GM12878 (cell line): ENCODE results near the gene TMEM198. TPM values are rescaled to one million over a fixed set of nuclear protein-coding genes. Genes with fewer than 3 reads are reported as not detected.

Source experiments
- ATAC-seq: fragments of 200-7000 bp; cut with Tn5 transposase; 3 replicates; pipeline ENCODE4 v1.9.1; 2020; ENCODE audit warnings: mild to moderate bottlenecking, moderate library complexity
- BruUV-seq: library from RNA; stranded (reverse); fragments of 400-500 nt; replicated peaks from 2 replicates; lab custom pipeline; 2021; lab: Mats Ljungman, UMichigan
- CTCF ChIA-PET: fragments of 300-600 bp; sonication (Branson Sonifier 250); formaldehyde crosslinking; extraction: SDS; loops from one replicate; lab custom pipeline; 2021; ENCODE audit warnings: inconsistent platforms; lab: Yijun Ruan, JAX
- POLR2A ChIA-PET: fragments of 350-600 bp; formaldehyde crosslinking; extraction: SDS; loops from one replicate; lab custom pipeline; 2021; ENCODE audit warnings: inconsistent platforms; lab: Charles Lee
- RAD21 ChIA-PET: fragments of 300-600 bp; sonication (Branson Sonifier 250); formaldehyde crosslinking; loops from one replicate; lab custom pipeline; 2023; ENCODE audit warnings: antibody characterized with exemption; ENCODE audit not compliant: unreplicated experiment; lab: Charles Lee
- SMC1A ChIA-PET: fragments of 300-600 bp; sonication (Branson Sonifier 250); formaldehyde crosslinking; loops from one replicate; lab custom pipeline; 2023; ENCODE audit not compliant: unreplicated experiment, uncharacterized antibody; lab: Charles Lee
- DNase-seq: peaks from one replicate; pipeline ENCODE4 v3.0.0-alpha.2; 2011; ENCODE audit warnings: low read depth, low spot score
- FAIRE-seq: peaks from 3 replicates; lab custom pipeline; 2011; peaks lifted over from hg19 to GRCh38; lab: Jason Lieb, UNC
- H2AFZ ChIP-seq: 2 replicates; pipeline ENCODE4 v1.6.0; 2011; ENCODE audit warnings: low read depth, low read length, control low read depth; ENCODE audit not compliant: control insufficient read depth
- H3K27ac ChIP-seq: 2 replicates; pipeline ENCODE4 v1.5.1; 2011; ENCODE audit warnings: control low read depth; ENCODE audit not compliant: control insufficient read depth, insufficient read depth
- H3K27me3 ChIP-seq, 2 experiments: replicated peaks in 1 of 2; 2 replicates each; pipeline versions ENCODE4 v1.6.0 to v1.6.1; 2011; ENCODE audit warnings: low read length in 1 of 2; ENCODE audit not compliant: control insufficient read depth in 2 of 2, insufficient read depth in 2 of 2
- H3K36me3 ChIP-seq, 2 experiments: 2 replicates each; pipeline ENCODE4 v1.5.1; 2011; ENCODE audit warnings: low read length in 1 of 2; ENCODE audit not compliant: control insufficient read depth in 2 of 2, insufficient read depth in 2 of 2
- H3K4me1 ChIP-seq: 2 replicates; pipeline ENCODE4 v1.6.1; 2011; ENCODE audit warnings: mild to moderate bottlenecking, low read length, moderate library complexity, mixed read lengths; ENCODE audit not compliant: control insufficient read depth, insufficient read depth
- H3K4me2 ChIP-seq: 2 replicates; pipeline ENCODE4 v1.6.0; 2011; ENCODE audit warnings: control low read depth; ENCODE audit not compliant: control insufficient read depth, insufficient read depth
- H3K4me3 ChIP-seq: fragments of 200-600 bp; sonication (generic); 2 replicates; pipeline ENCODE4 v1.5.1; 2016
- H3K79me2 ChIP-seq: 2 replicates; pipeline ENCODE4 v1.6.0; 2011; ENCODE audit warnings: low read length; ENCODE audit not compliant: control insufficient read depth, insufficient read depth
- H3K9ac ChIP-seq: 2 replicates; pipeline ENCODE4 v1.8.0; 2011; ENCODE audit warnings: low read length, control low read depth, mixed read lengths; ENCODE audit not compliant: control insufficient read depth, insufficient read depth
- H3K9me3 ChIP-seq: replicated peaks from 3 replicates; pipeline ENCODE4 v1.5.1; 2011; ENCODE audit warnings: mild to moderate bottlenecking, low read length; ENCODE audit not compliant: control insufficient read depth, insufficient read depth
- H4K20me1 ChIP-seq: 2 replicates; pipeline ENCODE4 v1.6.0; 2011; ENCODE audit not compliant: control insufficient read depth, insufficient read depth
- CBX3 ChIP-seq: fragments of 200-600 bp; sonication (generic); IDR thresholded peaks from 2 replicates; pipeline ENCODE4 v1.6.1; 2016; ENCODE audit warnings: low read depth, borderline replicate concordance
- CTCF ChIP-seq, 3 experiments: IDR thresholded peaks in 2 of 3; conservative IDR thresholded peaks in 1 of 3; 2 replicates each; pipeline ENCODE4 v1.5.1; 2011; ENCODE audit warnings: low read depth in 3 of 3, low read length in 3 of 3, mild to moderate bottlenecking in 3 of 3, control low read depth in 2 of 3, moderate library complexity in 2 of 3, inconsistent platforms in 1 of 3, mixed read lengths in 1 of 3; ENCODE audit not compliant: control insufficient read depth in 2 of 3, insufficient read depth in 1 of 3; ENCODE audit errors: extremely low read depth in 1 of 3
- EGR1 ChIP-seq, 2 experiments: IDR thresholded peaks; 1 replicate in 1 of 2; 2 replicates in 1 of 2; pipeline ENCODE4 v1.6.1; 2011 to 2012; ENCODE audit warnings: low read depth in 2 of 2, low read length in 2 of 2, borderline replicate concordance in 1 of 2, mild to moderate bottlenecking in 1 of 2, moderate library complexity in 1 of 2
- ESRRA ChIP-seq: IDR thresholded peaks from 2 replicates; pipeline ENCODE4 v1.6.1; 2012; ENCODE audit warnings: mild to moderate bottlenecking, low read length, improper control_type of control experiment
- HDAC2 ChIP-seq: fragments of 200-600 bp; sonication (generic); IDR thresholded peaks from 2 replicates; pipeline ENCODE4 v1.6.1; 2017
- IRF3 ChIP-seq: fragments of 450-650 bp; IDR thresholded peaks from 2 replicates; pipeline ENCODE4 v1.6.1; 2014; ENCODE audit warnings: mild to moderate bottlenecking
- JUNB ChIP-seq: IDR thresholded peaks from 2 replicates; pipeline ENCODE4 v1.6.1; 2016; ENCODE audit warnings: antibody characterized with exemption, mild to moderate bottlenecking
- LARP7 ChIP-seq: fragments of 450-650 bp; IDR thresholded peaks from 2 replicates; pipeline ENCODE4 v1.6.1; 2017; ENCODE audit warnings: mild to moderate bottlenecking
- MTA3 ChIP-seq: IDR thresholded peaks from 2 replicates; pipeline ENCODE4 v1.6.1; 2012; ENCODE audit warnings: low read length, inconsistent platforms, borderline replicate concordance
- NFIC ChIP-seq: IDR thresholded peaks from 2 replicates; pipeline ENCODE4 v1.6.1; 2012; ENCODE audit warnings: low read depth, mild to moderate bottlenecking, inconsistent platforms, low read length, moderate library complexity
- RAD21 ChIP-seq: IDR thresholded peaks from 2 replicates; pipeline ENCODE4 v1.6.1; 2011; ENCODE audit warnings: mild to moderate bottlenecking, low read depth, low read length, moderate library complexity; ENCODE audit not compliant: insufficient read depth
- SIX5 ChIP-seq: IDR thresholded peaks from 2 replicates; pipeline ENCODE4 v1.6.1; 2011; ENCODE audit warnings: mild to moderate bottlenecking, low read depth, low read length, moderate library complexity; ENCODE audit not compliant: severe bottlenecking
- TCF3 ChIP-seq: IDR thresholded peaks from 2 replicates; pipeline ENCODE4 v1.6.1; 2012; ENCODE audit warnings: low read depth, mild to moderate bottlenecking, low read length, borderline replicate concordance; ENCODE audit not compliant: insufficient read depth
- WRNIP1 ChIP-seq: IDR thresholded peaks from 2 replicates; pipeline ENCODE4 v1.6.1; 2011; ENCODE audit warnings: low read depth, low read length, improper control_type of control experiment, borderline replicate concordance
- ZBTB4 ChIP-seq: fragments of 450-650 bp; formaldehyde crosslinking; IDR thresholded peaks from 2 replicates; pipeline ENCODE4 v1.4.0; 2022; ENCODE audit warnings: mild to moderate bottlenecking, moderate library complexity
- WGBS: methylation state at CpG from one replicate; pipeline ENCODE4 v1.1.6; 2016; ENCODE audit warnings: low lambda C conversion rate; ENCODE audit not compliant: insufficient replicate concordance, insufficient coverage; ENCODE audit errors: missing lambda C conversion rate; 5-methylcytosine and 5-hydroxymethylcytosine counted together
- in situ Hi-C: fragments of 300-500 bp; cut with MboI; formaldehyde crosslinking; loops from 9 replicates; pipeline ENCODE4 v1.14.3; 2018; ENCODE audit warnings: mixed read lengths
- intact Hi-C: fragments of 100-400 bp; cut with micrococcal nuclease; formaldehyde crosslinking; loops from one replicate; pipeline ENCODE4 v1.14.2; 2022; ENCODE audit not compliant: unreplicated experiment
- polyA plus RNA-seq, 11 experiments: library from polyadenylated mRNA; depleted of rRNA in 4 of 11; unstranded in 6 of 11; stranded (reverse) in 5 of 11; fragments of >200 nt; fragmentation: Nextera tagmentation in 4 of 11; fragmentation: Illumina TruSeq in 1 of 11; extraction: Ambion mirVana in 4 of 11; extraction: Trizol in 1 of 11; gene quantifications; 1 replicate in 1 of 11; 2 replicates in 10 of 11; pipeline versions ENCODE4 v1.2.1 to v1.2.3, GENCODE V29; 2011 to 2016; ENCODE audit warnings: inconsistent platforms in 2 of 11, missing spikeins in 2 of 11, low read depth in 1 of 11
- total RNA-seq, 4 experiments: library from RNA; depleted of rRNA in 3 of 4; stranded (reverse); fragments of >200 nt in 3 of 4; fragmentation: Illumina TruSeq in 1 of 4; extraction: Trizol in 1 of 4; gene quantifications; 2 replicates each; pipeline versions ENCODE4 v1.2.1 to v1.2.3, GENCODE V29; 2013 to 2021

Gene TMEM198
- total and polyA plus RNA-seq, 10 of the 15 experiments (the other 5 are each of a cell fraction or from before 2014, with no cell fraction given) = 0.16 to 1.2 (median 0.65) TPM; not detected in 2

- TF ChIP-seq TCF3 (no peak), WRNIP1 (no peak), ESRRA (no peak)
These were observed 48.8 kb upstream of the TMEM198 start (continued) for GRCh38 chr2:219494952-219495530.

- no peak overlapping the region for H3K9ac ChIP-seq
- no TSS peak for BruUV-seq
- peaks cover 15% of the 10 kb centered on the region for H3K4me1 ChIP-seq
- ChIA-PET SMC1A (interaction anchor here (0.7 to 3.0 kb wide), 9 partner anchors 12 to 147 kb away, joined by 3 to 41 read pairs (median 4); no protein-coding TSS in a partner anchor), RAD21 (interaction anchor here (0.8 to 2.1 kb wide), 7 partner anchors 14 to 37 kb away, joined by 3 to 42 read pairs (median 7); no protein-coding TSS in a partner anchor), CTCF (interaction anchor here (0.6 to 11.4 kb wide), 26 partner anchors 9 to 418 kb away, joined by 3 to 224 read pairs (median 4); partner anchors contain the start of genes ASIC4, DNPEP and STK11IP), POLR2A (interaction anchor here (1.0 kb wide), 1 partner anchor 9 kb away, joined by 3 read pairs; no protein-coding TSS in a partner anchor)
- FAIRE-seq (peak; percentile 89), DNase-seq (peak; percentile 21), ATAC-seq (peak; percentile 58)
- 25% methylated on average over 14 of the region's 14 CpGs for WGBS
- peaks cover 11% of the 10 kb centered on the region for H3K79me2 ChIP-seq
- H3K4me2 ChIP-seq = no peak overlapping the region
- in situ Hi-C loops = no loop called here
- intact Hi-C loops = loop anchor here (1.0 kb wide), 1 partner anchor 35 kb away; no protein-coding TSS in a partner anchor
- peaks cover 11 to 15% of the 10 kb centered on the region in 2 experiments for H3K27me3 ChIP-seq
- no peak overlapping the region; the same call in 1 of the 2 replicates for H2AFZ ChIP-seq
- H3K27ac ChIP-seq = no peak overlapping the region
- no peaks in the 10 kb centered on the region for H4K20me1 ChIP-seq
- H3K36me3 ChIP-seq = no peaks in the 10 kb centered on the region
- no peaks in the 10 kb centered on the region; the same call in 2 of the 3 replicates for H3K9me3 ChIP-seq
- H3K4me3 ChIP-seq = no peak overlapping the region
- 0 out of 2 replicates have a peak, but pooled peaks have one; percentile 18 for TF ChIP-seq RAD21
- no peak for TF ChIP-seq MTA3
- TF ChIP-seq CTCF (IDR thresholded peaks at IDR 0.05 in 2 of 3, conservative IDR thresholded peaks at IDR 0.05 in 1 of 3; ENCODE audit: control insufficient read depth in 2 of 3, extremely low read depth in 1 of 3, insufficient read depth in 1 of 3, low read depth in 3 of 3, low read length in 3 of 3) = peak; percentile 50 to 52 (median 51)
- no peak for TF ChIP-seq NFIC
- TF ChIP-seq JUNB = no peak
- TF ChIP-seq HDAC2 = no peak
- no peak for TF ChIP-seq ZBTB4
- TF ChIP-seq EGR1 (IDR thresholded peaks at IDR 0.05; ENCODE audit: borderline replicate concordance in 1 of 2, low read depth in 2 of 2, low read length in 2 of 2) = no peak
- no peak for TF ChIP-seq SIX5
- no peak for TF ChIP-seq TCF3
- no peak for TF ChIP-seq CBX3
- TF ChIP-seq LARP7 = no peak
- TF ChIP-seq IRF3 = no peak
These were observed 48.2 kb upstream of the TMEM198 start for GRCh38 chr2:219495531-219496122.
